H1 (cell line): Measurements from ENCODE around the gene KNDC1. TPM values are rescaled to one million over a fixed set of nuclear protein-coding genes. Genes with fewer than 3 reads are reported as not detected.

Source experiments
- CREB1 ChIP-seq: IDR thresholded peaks from 2 replicates; pipeline ENCODE4 v1.6.1; 2012; ENCODE audit warnings: inconsistent platforms
- TAF7 ChIP-seq: optimal IDR thresholded peaks from 2 replicates; pipeline ENCODE3; 2011; ENCODE audit warnings: low read depth, mild to moderate bottlenecking, inconsistent platforms, low read length, moderate library complexity, borderline replicate concordance
- polyA plus RNA-seq, 7 experiments: library from polyadenylated mRNA; depleted of rRNA in 3 of 7; stranded (reverse) in 5 of 7; unstranded in 2 of 7; fragments of >200 nt in 5 of 7; fragments of 200-250 nt in 2 of 7; gene quantifications; 1 replicate in 5 of 7; 2 replicates in 1 of 7; 4 replicates in 1 of 7; pipeline versions ENCODE4 v1.2.1 to v1.2.3, GENCODE V29; 2011 to 2013; ENCODE audit warnings: missing spikeins in 2 of 7, mixed read lengths in 2 of 7
- total RNA-seq: library from RNA; stranded (reverse); fragmentation: NEBNext Ultra II Directional; extraction: Animal tissue kit (Norgen Biotek cat#: 25700); gene quantifications from 2 replicates; pipeline ENCODE4 v1.2.1, GENCODE V29; 2021

The KNDC1 gene
- total and polyA plus RNA-seq, 2 of the 8 experiments (the other 6 are each of a cell fraction or from before 2014, with no cell fraction given): 7.5 to 16.7 TPM

DNA sequence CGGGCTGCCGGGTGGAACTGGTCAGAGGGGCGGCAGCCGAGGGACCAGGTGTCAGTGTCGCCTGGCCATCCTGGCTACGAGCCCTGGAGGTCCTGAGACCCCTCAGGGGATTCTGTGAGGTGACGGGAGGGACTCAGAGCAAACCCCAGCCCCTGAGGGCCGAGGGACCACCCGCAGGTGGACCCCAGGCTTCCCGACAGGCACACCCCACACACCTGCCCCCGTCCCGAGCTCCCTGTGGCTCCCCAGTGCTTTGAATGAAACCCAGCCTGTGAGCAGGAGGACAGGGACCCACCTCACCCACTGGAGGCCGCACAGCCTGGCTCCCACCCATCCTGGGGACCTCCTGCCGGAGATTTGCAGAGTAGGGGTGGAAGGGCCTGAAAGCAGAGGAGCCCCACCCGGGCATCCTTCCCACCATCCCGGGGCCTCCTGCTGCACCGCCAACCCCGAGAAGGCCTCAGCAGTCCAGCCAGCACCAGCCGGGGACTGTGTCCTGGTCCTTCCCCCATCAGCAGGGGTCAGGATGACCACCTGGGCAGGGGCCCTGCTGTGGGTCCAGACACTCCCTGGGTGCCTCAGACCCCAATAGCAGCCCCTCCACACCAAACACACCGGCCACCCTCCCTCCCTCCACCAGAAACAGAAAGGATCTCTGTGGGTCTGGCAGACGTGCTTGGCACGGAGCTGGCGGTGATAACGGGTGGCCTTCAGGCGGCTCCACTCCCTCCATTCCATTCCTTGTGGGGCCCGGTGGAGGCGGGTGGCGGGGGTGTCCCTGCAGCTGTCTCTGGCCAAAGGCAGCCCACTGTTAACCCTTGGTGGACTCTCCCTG, 91.6 kb downstream of the KNDC1 start (continued):
- TF ChIP-seq TAF7 (no peak), CREB1 (no peak)
